ENCODE results near the gene CAPZA1. TPM values are rescaled to one million over a fixed set of nuclear protein-coding genes. Genes with fewer than 3 reads are reported as not detected.

The CAPZA1 gene
- total RNA-seq, 2 donors from 2014 or later = 111 to 122 TPM

- peak; percentile 70 for TF ChIP-seq CTCF (conservative IDR thresholded peaks at IDR 0.05)
- Mint-ChIP-seq H3K9me3 (no peaks in the 10 kb centered on the region), H3K36me3 (ENCODE audit: low read depth) (peaks cover 50% of the 10 kb centered on the region), H3K4me1 (peaks cover 4% of the 10 kb centered on the region), H3K27ac (no peak overlapping the region), H3K27me3 (ENCODE audit: insufficient read depth) (no peaks in the 10 kb centered on the region), H3K4me3 (no peak overlapping the region)
- Histone ChIP-seq H3K27ac (ENCODE audit: low read depth, low read length) (no peak overlapping the region), H3K9me3 (ENCODE audit: control insufficient read depth, low read length) (no peaks in the 10 kb centered on the region), H3K4me1 (ENCODE audit: control insufficient read depth, insufficient read depth, low read length) (no peaks in the 10 kb centered on the region), H3K36me3 (ENCODE audit: control insufficient read depth, insufficient read depth, low read length) (peaks cover 59% of the 10 kb centered on the region), H3K27me3 (ENCODE audit: control insufficient read depth, insufficient read depth, low read length, poor library complexity, severe bottlenecking) (no peaks in the 10 kb centered on the region), H3K4me3 (ENCODE audit: low read length) (no peak overlapping the region), H3K9ac (ENCODE audit: extremely low read depth, low read length, poor library complexity, severe bottlenecking) (no peak overlapping the region)
- peak; percentile 61 for DNase-seq
- WGBS, 2 experiments (ENCODE audit: insufficient coverage in 1 of 2, insufficient read length in 1 of 2) = 79 to 85% methylated on average over 3 to 5 of the region's 6 CpGs
These were observed 5.1 kb upstream of the CAPZA1 start for GRCh38 chr1:112614460-112615065.

DNA sequence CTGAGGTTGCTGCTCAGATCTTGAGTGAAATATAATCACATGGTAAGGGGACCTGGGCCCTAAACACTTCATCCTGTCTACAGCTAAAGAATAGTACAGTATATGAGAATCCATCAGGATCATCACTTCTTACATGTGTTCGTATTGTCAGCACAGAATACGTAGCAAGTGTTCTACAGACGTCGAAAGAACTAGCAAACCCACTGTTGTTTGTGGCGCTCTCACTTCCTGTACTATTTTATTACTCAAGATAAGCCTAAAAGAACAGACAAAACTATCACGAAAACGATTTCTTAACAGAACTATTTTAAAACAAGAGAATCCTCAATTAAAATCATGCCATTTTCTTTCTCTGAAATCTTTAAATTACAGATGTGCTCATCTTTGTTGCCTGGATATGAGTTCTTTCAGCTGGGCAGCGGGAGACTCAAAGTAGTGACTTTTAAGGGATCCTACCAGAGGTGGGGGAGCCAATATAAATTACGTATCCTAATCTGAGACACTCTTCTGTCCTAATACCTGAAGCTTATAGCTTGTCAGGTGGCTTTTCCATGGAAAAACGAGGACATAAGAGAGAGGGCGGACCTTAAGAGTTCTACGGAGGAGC is 1.4 kb upstream of the CAPZA1 start:
- Histone ChIP-seq H3K36me3 (ENCODE audit: control insufficient read depth, insufficient read depth, low read length) (peaks cover 30% of the 10 kb centered on the region), H3K9ac (ENCODE audit: extremely low read depth, low read length, poor library complexity, severe bottlenecking) (peak overlapping the region; percentile 89), H3K9me3 (ENCODE audit: control insufficient read depth, low read length) (no peaks in the 10 kb centered on the region), H3K4me3 (ENCODE audit: low read length) (peak overlapping the region; percentile 98), H3K27me3 (ENCODE audit: control insufficient read depth, insufficient read depth, low read length, poor library complexity, severe bottlenecking) (no peaks in the 10 kb centered on the region), H3K4me1 (ENCODE audit: control insufficient read depth, insufficient read depth, low read length) (no peaks in the 10 kb centered on the region), H3K27ac (ENCODE audit: low read depth, low read length) (no peak overlapping the region)
- Mint-ChIP-seq H3K9me3 (no peaks in the 10 kb centered on the region), H3K4me3 (peak overlapping the region; percentile 99), H3K27me3 (ENCODE audit: insufficient read depth) (no peaks in the 10 kb centered on the region), H3K4me1 (peaks cover 9% of the 10 kb centered on the region), H3K27ac (peak overlapping the region; percentile 98), H3K36me3 (ENCODE audit: low read depth) (peaks cover 21% of the 10 kb centered on the region)
- 6 to 9% methylated on average over 10 to 12 of the region's 12 CpGs for WGBS, 2 experiments (ENCODE audit: insufficient coverage in 1 of 2, insufficient read length in 1 of 2)
- no peak for TF ChIP-seq CTCF (conservative IDR thresholded peaks at IDR 0.05)
- DNase-seq = no peak

DNA sequence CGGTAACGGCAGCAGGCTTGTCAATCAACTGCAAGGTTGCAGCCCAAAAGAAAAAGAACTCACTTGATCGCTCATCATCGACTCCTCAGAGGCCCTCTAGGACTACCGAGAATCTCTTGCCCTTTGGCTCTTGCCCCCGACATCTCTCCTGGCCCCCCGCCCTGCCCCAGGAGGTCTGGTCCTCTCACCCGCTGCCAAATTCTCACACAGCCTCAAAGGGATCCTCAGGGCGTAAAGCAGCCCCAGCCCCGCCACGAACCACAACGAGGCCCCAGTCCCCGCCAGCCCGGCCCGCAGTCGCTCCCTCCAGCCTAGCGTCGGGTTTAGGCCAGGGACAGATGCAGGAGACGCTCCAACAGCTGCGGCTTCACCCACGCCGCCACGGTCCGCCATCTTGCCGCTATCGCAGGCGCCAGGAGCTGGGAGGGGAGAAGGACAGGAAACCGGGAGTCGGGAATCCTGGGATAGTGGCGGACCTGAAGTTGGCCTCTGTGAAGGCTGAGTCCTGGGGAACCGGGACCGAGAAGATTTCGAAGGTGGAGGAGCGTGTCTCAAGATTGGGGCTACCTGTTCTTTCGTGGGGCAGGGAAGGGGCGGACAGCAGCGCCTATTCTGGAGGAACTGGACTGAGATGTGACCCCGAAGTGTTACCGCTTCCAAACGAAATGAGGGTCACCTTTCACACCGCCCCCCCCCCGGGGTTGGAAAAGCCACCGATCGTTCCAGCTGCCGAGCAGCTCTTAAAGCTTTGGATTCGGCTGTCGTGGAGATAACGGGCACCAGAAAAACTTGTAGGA is 713 bp upstream of the CAPZA1 start, which contains the start of gene ST7L:
Gene ST7L (minus strand): TSS at position 421 of the 797 bp plus-strand sequence. CDS start 28 bp downstream, at position 393.
- DNase-seq = peak; percentile 90
- Histone ChIP-seq H3K36me3 (ENCODE audit: control insufficient read depth, insufficient read depth, low read length) (peaks cover 24% of the 10 kb centered on the region), H3K9me3 (ENCODE audit: control insufficient read depth, low read length) (no peaks in the 10 kb centered on the region), H3K27ac (ENCODE audit: low read depth, low read length) (peak within 1 kb of the TSS; percentile 82), H3K4me1 (ENCODE audit: control insufficient read depth, insufficient read depth, low read length) (no peaks in the 10 kb centered on the region), H3K27me3 (ENCODE audit: control insufficient read depth, insufficient read depth, low read length, poor library complexity, severe bottlenecking) (no peaks in the 10 kb centered on the region), H3K9ac (ENCODE audit: extremely low read depth, low read length, poor library complexity, severe bottlenecking) (peak within 1 kb of the TSS; percentile 89), H3K4me3 (ENCODE audit: low read length) (peak within 1 kb of the TSS; percentile 98)
- Mint-ChIP-seq H3K4me1 (peaks cover 9% of the 10 kb centered on the region), H3K27me3 (ENCODE audit: insufficient read depth) (no peaks in the 10 kb centered on the region), H3K4me3 (peak within 1 kb of the TSS; percentile 99), H3K36me3 (ENCODE audit: low read depth) (peaks cover 17% of the 10 kb centered on the region), H3K9me3 (no peaks in the 10 kb centered on the region), H3K27ac (peak within 1 kb of the TSS; percentile 98)
- no peak for TF ChIP-seq CTCF (conservative IDR thresholded peaks at IDR 0.05)
- 0% methylated on average over 19 to 48 of the region's 48 CpGs for WGBS, 2 experiments (ENCODE audit: insufficient coverage in 1 of 2, insufficient read length in 1 of 2)

All from endodermal cell (in vitro differentiated cells).